ENCODE results near the gene PIK3AP1.
A peak's percentile ranks its signal among the peaks of the same experiment; 100 is the strongest.

PIK3AP1 gene

DNA sequence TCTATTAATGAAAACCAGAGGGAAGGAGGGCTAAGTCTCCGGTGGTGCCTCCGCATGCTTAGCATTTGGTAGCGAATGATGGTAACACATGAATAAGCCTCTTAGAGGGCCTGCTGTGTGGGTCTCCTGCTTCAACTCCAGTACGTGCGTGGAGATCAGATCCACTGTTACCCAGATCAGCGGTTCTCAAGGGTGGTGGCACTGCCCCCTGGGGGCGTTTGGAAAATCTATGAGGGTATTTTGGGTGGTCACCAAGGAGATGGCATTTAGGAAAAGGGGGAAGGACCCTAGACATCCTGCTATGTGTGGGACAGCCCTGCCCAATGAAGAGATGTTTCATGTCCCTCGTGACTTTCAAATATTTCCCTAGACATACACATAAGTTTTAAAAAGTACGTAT lies 76.4 kb downstream of the PIK3AP1 start:
- H3K4me3 ChIP-seq (ENCODE audit: low read length) = no peak overlapping the region
- TF ChIP-seq, protein P1, sequence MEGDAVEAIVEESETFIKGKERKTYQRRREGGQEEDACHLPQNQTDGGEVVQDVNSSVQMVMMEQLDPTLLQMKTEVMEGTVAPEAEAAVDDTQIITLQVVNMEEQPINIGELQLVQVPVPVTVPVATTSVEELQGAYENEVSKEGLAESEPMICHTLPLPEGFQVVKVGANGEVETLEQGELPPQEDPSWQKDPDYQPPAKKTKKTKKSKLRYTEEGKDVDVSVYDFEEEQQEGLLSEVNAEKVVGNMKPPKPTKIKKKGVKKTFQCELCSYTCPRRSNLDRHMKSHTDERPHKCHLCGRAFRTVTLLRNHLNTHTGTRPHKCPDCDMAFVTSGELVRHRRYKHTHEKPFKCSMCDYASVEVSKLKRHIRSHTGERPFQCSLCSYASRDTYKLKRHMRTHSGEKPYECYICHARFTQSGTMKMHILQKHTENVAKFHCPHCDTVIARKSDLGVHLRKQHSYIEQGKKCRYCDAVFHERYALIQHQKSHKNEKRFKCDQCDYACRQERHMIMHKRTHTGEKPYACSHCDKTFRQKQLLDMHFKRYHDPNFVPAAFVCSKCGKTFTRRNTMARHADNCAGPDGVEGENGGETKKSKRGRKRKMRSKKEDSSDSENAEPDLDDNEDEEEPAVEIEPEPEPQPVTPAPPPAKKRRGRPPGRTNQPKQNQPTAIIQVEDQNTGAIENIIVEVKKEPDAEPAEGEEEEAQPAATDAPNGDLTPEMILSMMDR (IDR thresholded peaks at IDR 0.05; ENCODE audit: insufficient read depth, low read depth, low read length, missing control alignments) = no peak
- no peak for DNase-seq (ENCODE audit: low read depth)

DNA sequence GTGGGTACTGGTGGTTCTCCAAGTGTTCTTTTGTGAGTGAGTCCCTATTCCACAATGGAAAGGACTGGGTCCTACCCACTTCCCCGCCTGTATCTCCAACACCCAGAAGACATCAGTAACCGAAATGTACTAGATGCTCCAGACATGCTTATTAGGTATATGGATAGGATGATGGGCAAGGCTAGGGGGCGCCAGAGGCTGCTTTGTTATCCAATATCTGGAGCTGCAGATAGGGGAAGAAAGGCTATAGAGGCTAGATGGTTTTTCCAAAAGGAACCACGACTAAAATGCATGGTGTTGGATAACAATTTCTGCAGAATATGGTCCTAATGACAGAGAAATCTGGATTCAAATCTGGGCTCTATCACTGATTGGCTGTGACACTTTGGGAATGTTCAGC lies 77.3 kb downstream of the PIK3AP1 start:
- peak; percentile 42 for DNase-seq (ENCODE audit: low read depth)
- TF ChIP-seq, protein P1 (IDR thresholded peaks at IDR 0.05; ENCODE audit: insufficient read depth, low read depth, low read length, missing control alignments) = peak; percentile 45

DNA sequence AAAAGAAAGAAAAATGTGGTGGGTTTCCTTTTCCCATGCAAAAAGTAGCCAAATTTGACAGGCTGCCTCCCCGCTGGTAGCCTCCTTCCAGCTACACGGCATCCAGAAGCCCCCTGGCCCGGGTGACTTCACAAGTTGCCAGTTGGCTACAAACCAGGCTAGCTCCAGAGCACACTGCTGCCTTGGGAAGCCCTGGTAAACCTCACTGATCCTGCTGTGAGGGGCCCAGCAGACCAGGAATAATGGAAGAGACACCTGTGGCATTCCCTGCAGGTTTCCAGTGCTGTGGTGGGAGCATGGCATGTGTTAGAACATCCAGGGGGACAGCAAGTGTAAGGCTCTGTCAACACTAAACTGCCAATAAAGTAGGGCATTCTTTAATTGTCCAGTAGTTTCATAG lies 77.8 kb downstream of the PIK3AP1 start:
- TF ChIP-seq, protein P1 (IDR thresholded peaks at IDR 0.05; ENCODE audit: insufficient read depth, low read depth, low read length, missing control alignments) = no peak
- no peak for DNase-seq (ENCODE audit: low read depth)
- no peak overlapping the region for H3K4me3 ChIP-seq (ENCODE audit: low read length)

More for the DNA sequence above, 77.3 kb downstream of the PIK3AP1 start:
- no peak overlapping the region for H3K4me3 ChIP-seq (ENCODE audit: low read length)

DNA sequence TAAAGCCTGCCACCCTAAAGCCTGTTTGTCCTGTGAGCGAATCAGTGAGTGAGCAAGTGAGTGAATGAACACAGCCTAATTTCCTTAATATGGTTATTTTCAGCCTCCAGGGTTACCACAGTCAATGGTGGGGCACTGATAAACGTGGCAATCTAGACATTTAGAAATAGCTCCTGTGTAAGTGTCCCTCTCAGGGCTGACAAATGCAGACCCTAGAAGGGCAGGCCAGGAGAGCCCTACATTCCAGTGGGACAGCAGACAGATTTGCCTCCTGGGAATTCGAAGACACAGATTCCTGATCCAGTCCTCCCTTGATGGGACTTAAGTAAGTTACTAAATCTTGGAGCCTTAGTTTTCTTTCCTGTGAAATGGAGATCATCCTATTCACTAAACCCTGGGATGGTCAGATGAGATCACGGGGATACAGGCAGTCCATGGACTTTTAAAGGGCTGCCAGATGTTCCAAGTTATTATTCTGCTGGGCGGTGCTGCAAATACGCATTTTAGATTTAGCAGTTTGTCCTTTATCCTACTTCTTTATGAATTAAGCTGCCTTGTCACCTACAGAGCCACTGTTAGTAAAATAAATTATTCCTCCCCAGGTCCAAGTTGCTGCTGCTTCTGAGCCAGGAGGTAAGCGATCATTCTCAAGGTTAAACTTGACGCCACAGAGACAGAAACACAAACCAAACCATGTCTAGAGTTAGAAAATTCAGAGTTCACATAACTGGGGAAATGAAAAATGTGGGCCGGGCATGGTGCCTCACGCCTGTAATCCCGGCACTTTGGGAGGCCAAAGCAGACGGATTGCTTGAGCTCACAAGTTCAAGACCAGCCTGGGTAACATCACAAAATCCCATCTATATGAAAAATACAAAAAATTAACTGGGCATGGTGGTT lies 78.7 kb downstream of the PIK3AP1 start:
- no peak overlapping the region for H3K4me3 ChIP-seq (ENCODE audit: low read length)
- no peak for DNase-seq (ENCODE audit: low read depth)
- TF ChIP-seq, protein P1 (IDR thresholded peaks at IDR 0.05; ENCODE audit: insufficient read depth, low read depth, low read length, missing control alignments) = no peak

DNA sequence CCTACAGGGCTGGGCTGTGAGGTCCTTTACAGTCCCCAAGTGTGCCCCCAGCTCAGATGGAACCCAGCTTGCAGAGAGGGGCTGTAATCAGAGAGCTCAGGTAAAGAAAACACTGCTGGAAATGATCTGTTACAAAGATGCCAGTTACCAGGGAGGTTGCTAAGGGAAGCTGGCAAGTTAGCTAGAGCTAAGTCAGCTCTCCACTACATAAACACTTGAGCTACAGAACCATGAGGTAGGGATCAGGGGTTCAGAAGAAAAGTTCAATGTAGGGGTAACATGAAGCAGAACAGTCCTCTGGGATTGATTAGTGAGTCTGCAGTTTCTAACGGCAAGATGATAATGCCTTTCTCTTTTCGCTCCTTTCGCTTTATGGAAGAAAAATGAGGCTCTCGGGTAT lies 80.4 kb downstream of the PIK3AP1 start:
- TF ChIP-seq, protein P1 (IDR thresholded peaks at IDR 0.05; ENCODE audit: insufficient read depth, low read depth, low read length, missing control alignments) = no peak
- no peak for DNase-seq (ENCODE audit: low read depth)
- no peak overlapping the region for H3K4me3 ChIP-seq (ENCODE audit: low read length)

DNA sequence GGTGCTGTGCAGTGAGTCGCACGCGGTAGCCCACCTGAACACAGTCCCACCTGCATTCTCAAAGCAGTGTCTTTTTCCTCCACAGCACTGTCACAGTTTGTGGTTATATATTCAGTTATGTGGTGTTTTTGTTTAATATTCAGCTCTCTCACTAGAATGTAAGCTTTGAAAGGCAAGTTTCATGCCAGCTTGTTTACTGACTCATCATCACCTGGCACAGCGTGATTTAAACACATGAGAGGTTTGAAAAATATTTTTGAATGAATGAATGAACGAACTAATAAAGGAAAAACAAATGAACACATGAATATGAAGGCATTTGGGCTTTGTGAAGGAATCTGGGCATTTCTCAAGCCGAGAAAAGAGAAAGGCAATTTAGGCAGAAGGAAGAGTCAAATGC lies 81.6 kb downstream of the PIK3AP1 start:
- TF ChIP-seq, protein P1 (IDR thresholded peaks at IDR 0.05; ENCODE audit: insufficient read depth, low read depth, low read length, missing control alignments) = no peak
- no peak overlapping the region for H3K4me3 ChIP-seq (ENCODE audit: low read length)
- peak; percentile 46 for DNase-seq (ENCODE audit: low read depth)

DNA sequence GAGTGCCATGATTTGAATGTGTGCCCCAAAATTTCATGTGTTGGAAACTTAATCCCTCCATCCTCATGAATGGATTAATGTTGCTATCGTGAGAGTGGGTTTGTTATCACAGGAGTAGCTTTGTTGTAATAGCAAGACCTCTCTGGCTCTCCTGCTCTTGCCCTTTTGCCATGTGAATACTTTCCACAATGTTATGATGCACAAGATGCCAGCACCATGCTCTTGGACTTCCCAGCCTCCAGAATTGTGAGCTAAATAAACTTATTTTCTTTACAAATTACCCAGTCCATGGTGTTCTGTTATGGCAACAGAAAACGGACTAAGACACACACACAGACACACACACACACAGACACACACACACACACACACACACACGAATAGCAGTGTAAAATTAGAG lies 82.2 kb downstream of the PIK3AP1 start:
- no peak overlapping the region for H3K4me3 ChIP-seq (ENCODE audit: low read length)
- TF ChIP-seq, protein P1 (IDR thresholded peaks at IDR 0.05; ENCODE audit: insufficient read depth, low read depth, low read length, missing control alignments) = no peak
- no peak for DNase-seq (ENCODE audit: low read depth)
